GM12878 (cell line): Measurements from ENCODE around the gene DOHH.

Experiments used
- ATF3 ChIP-seq: IDR thresholded peaks from 2 replicates; pipeline ENCODE4 v1.6.1; 2011; ENCODE audit warnings: low read depth, mild to moderate bottlenecking, low read length, moderate library complexity, borderline replicate concordance; ENCODE audit errors: extremely low read depth
- BRCA1 ChIP-seq: IDR thresholded peaks from 2 replicates; pipeline ENCODE4 v1.6.1; 2011; ENCODE audit warnings: low read depth, low read length, improper control_type of control experiment
- CEBPB ChIP-seq, 2 experiments: fragments of 150-350 bp in 1 of 2; IDR thresholded peaks; 2 replicates each; pipeline ENCODE4 v1.6.1; 2012 to 2014; ENCODE audit warnings: low read depth in 2 of 2, low read length in 2 of 2, borderline replicate concordance in 1 of 2, inconsistent platforms in 1 of 2
- CTCF ChIP-seq, 3 experiments: IDR thresholded peaks in 2 of 3; conservative IDR thresholded peaks in 1 of 3; 2 replicates each; pipeline ENCODE4 v1.5.1; 2011; ENCODE audit warnings: low read depth in 3 of 3, low read length in 3 of 3, mild to moderate bottlenecking in 3 of 3, control low read depth in 2 of 3, moderate library complexity in 2 of 3, inconsistent platforms in 1 of 3, mixed read lengths in 1 of 3; ENCODE audit not compliant: control insufficient read depth in 2 of 3, insufficient read depth in 1 of 3; ENCODE audit errors: extremely low read depth in 1 of 3
- HCFC1 ChIP-seq: fragments of 150-350 bp; IDR thresholded peaks from 2 replicates; pipeline ENCODE4 v1.6.1; 2014; ENCODE audit warnings: low read length
- RFX5 ChIP-seq: IDR thresholded peaks from 2 replicates; pipeline ENCODE4 v1.6.1; 2011; ENCODE audit warnings: low read depth, low read length, improper control_type of control experiment
- ZSCAN29 ChIP-seq: fragments of 450-650 bp; IDR thresholded peaks from 2 replicates; pipeline ENCODE4 v1.6.1; 2017; ENCODE audit warnings: mild to moderate bottlenecking, moderate library complexity

- TF ChIP-seq CEBPB (IDR thresholded peaks at IDR 0.05; ENCODE audit: borderline replicate concordance in 1 of 2, low read depth in 2 of 2, low read length in 2 of 2) (no peak), ATF3 (no peak), HCFC1 (no peak), RFX5 (no peak), ZSCAN29 (no peak), CTCF (IDR thresholded peaks at IDR 0.05 in 2 of 3, conservative IDR thresholded peaks at IDR 0.05 in 1 of 3; ENCODE audit: control insufficient read depth in 2 of 3, extremely low read depth in 1 of 3, insufficient read depth in 1 of 3, low read depth in 3 of 3, low read length in 3 of 3) (no peak), BRCA1 (no peak)
Observed at GRCh38 chr19:3455960-3456601, 44.4 kb downstream of the DOHH start.
